HG03103 (cell line): ENCODE results near the gene MYCN.
"Not testable (repeated sequence)": the region's sequence is repeated elsewhere in the genome, so short reads cannot be mapped to it uniquely, and the experiment has no call there.

ENCODE experiments used
- ATAC-seq: cut with Tn5 transposase; IDR thresholded peaks from one replicate; pipeline ENCODE4 v1.9.1; 2021; ENCODE audit warnings: low read depth; ENCODE audit not compliant: unreplicated experiment

Gene MYCN

DNA sequence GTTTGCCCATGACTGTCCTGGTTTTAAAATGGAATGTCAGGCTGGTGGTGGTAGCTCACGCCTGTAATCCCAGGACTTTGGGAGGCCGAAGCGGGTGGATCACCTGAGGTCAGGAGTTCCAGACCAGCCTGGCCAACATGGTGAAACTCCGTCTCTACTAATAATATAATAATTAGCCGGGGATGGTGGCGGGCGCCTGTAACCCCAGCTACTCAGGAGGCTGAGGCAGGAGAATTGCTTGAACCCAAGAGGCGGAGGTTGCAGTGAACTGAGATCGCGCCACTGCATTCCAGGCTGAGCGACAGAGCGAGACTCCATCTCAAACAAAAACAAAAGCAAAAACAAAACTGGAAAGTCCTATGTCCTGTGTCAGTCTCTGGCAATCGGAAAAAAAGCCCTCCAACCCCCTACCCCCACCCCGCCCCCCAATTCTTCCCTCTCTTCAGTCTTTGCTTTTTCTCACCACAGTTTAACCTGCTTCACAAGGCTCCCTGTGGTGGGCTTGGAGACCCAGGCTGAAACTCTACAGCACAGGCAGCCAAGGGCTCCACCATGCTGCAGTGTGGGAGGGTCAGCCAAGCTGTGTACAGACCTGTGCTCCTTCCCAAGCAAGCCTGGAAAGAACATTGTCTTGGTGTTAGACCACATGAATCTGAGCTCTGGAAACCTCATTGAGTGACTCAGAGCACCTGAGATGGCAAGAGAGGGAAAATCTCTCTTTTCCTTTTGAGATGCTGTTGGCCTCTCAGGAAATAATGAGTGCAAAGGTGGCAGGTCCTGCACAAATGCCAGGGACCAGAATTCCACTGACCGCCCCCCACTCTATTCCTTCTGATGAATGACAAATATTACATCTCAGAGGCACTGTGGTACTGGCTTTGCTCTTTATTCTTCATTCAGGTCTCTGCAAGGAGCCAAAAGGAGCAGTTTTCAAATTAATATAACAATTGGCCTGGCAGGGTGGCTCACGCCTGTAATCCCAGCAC lies 16.7 kb downstream of the MYCN start:
- ATAC-seq = no peak

DNA sequence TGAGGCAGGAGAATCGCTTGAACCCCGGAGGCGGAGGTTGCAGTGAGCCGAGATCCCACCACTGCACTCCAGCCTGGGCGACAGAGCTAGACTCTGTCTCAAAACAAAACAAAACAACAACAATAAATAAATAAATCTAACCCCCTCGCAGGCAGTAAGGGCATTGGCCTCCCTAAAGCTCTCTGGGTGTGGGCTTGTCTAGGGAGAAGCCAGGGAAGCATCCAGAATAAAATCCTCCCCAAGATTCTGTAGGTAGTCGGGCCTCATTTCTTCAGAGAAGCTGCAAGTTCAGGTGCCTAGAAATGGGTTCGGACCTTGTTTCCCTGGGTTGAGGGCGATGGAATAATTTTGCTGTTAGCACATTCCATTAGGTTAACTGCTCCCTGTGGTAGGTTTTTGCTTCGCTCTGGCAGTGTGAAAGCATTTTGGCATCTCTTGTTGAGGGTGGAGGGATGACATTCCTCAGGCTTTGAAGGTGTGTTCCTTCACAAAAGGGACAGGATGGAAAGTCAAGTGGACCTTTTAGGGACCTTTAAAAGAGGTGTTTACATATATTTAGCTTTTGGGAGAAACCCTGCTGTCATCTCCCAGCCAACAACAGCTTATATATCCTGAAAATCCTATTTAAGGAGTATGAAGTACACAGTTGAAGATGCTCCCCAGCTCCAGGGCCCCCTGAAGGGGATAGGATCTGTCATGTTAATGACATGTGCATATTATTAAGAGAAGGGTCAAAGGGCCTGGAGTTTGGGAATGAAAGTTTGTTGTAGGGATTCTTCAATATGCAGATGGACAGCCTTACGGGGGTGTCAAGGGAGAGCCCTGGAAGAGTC lies 17.7 kb downstream of the MYCN start:
- ATAC-seq = no peak

DNA sequence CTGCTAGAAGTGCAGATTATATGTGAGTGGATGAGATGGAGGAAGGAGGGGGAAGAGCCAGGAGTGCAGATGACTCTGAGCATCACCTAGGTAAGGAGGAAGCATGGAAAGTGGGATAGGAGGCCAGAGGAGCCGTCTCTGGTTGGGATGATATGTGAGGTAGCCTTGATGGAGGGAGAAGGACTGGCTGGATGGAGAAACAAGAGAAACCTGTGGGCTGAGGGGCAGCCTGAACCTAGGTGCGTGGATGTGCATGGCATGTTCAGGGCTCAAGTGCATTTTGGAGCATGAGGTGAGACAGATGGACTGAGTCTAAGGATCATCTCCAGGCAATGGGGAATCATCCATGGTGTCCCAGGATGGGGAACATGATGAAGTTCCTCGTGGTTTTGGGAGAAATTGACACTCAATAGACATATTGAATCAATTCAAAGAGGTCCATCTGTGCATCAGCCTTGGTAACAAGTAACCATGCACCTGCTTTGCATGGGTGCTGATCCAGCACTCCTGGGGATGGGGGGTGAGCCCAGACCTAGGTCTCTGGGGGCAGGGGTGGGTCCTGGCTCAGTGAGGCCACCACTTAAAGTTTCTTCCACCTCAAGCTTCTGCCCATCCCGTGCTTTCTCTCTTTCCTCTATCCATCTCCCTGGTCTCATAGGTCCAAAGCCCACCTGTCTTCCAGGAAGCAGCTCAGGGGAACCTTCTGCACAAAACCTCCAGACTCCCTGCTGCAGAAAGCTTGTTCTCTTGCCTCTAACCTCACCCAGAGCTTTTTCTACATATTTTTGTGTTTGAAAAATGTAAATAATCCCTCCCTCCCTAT lies 19.2 kb downstream of the MYCN start:
- no peak for ATAC-seq

DNA sequence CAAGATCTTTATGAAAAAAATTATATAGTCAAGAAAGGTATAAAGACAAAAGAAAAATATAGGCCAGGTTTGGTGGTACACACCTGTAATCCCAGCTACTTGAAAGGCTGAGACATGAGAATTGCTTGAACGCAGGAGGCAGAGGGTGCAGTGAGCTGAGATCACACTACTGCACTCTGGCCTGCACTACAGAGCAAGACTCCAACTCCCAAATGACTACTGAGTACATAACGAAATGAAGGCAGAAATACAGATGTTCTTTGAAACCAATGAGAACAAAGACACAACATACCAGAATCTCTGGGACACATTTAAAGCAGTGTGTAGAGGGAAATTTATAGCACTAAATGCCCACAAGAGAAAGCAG lies 19.8 kb downstream of the MYCN start:
- not testable (repeated sequence) for ATAC-seq

DNA sequence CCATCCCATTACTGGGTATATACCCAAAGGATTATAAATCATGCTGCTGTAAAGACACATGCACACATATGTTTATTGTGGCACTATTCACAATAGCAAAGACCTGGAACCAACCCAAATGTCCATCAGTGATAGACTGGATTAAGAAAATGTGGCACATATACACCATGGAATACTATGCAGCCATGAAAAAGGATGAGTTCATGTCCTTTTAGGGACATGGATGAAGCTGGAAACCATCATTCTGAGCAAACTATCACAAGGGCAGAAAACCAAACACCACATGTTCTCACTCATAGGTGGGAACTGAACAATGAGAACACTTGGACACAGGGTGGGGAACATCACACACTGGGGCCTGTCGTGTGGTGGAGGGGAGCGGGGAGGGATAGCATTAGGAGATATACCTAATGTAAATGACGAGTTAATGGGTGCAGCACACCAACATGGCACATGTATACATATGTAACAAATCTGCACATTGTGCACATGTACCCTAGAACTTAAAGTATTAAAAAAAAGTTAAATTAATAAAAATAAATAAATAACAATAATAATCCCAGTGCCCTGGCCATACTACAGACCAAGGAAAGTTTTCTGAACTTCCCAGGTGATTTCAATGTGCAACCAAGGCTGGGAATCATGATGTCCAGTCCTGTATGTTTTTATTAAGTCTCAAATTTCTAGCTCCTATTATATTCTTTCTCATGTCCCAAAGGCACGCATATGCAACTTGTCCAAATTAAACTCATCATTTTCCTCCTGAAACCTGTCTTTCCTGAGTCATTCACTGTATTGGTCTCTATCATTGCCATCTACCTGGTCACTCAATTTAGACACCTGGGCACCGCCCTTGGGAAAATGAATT lies 23.0 kb downstream of the MYCN start:
- ATAC-seq = not testable (repeated sequence)

DNA sequence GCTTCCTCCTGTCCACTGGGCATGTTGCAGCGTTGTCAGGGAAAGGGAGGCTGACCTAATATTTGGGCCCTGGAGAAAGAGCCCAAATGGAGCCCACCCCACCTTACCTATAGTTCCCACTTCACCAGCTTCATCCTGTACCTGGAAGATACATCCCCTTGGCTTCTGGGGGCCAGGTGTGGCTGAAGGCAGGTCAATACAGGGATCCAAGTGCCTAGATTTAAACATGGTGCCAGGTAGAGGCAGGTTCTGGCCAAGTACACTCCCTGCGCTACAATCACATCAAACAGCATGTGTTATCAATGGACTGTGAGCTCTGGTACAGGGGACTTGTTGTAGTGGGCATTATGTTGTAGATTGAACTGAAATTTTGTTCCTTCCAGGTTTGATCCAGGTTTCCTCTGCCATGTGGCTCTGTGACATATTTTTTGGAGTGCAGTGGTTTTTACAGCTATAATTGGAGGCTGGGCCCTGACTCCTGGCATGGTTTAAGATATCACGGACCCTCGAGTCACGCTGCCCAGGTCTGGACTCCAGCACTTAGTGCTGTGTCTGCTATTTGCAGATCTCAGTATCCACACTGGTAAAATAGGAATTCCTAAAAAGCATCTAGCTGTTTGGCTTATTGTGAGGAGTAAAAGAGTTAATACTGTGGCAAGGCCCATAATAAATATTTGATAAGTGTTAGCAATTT lies 23.8 kb downstream of the MYCN start:
- no peak for ATAC-seq

DNA sequence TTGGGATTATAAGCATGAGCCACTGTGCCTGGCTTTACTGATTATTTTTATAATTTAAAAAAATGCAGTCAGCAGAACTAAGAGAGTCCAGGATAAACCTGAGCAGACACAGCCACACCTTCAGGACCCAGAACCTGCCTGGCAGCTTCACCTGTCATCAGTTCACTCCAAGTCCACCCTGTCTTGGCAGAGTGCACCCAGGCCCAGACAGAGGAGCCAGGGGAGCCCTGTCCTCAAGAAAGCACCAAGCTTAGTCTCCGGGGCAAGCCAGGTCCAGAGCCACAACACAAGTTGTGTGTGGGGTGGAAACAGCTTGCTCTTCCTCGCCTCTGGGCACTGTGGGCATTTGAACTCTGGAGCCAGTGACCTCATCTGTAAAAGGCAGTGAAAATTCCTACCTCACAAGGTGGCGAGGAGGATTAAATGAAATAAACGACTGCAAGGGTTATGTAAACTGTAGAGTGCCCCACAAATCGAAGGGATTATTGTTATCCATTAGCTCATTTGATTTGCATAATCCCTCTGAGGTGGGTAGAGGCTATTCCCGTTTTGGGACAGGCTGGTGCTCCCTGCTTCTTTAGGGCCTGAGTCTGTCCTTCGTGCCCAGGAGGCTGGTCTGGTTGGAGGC lies 24.7 kb downstream of the MYCN start:
- ATAC-seq = no peak

DNA sequence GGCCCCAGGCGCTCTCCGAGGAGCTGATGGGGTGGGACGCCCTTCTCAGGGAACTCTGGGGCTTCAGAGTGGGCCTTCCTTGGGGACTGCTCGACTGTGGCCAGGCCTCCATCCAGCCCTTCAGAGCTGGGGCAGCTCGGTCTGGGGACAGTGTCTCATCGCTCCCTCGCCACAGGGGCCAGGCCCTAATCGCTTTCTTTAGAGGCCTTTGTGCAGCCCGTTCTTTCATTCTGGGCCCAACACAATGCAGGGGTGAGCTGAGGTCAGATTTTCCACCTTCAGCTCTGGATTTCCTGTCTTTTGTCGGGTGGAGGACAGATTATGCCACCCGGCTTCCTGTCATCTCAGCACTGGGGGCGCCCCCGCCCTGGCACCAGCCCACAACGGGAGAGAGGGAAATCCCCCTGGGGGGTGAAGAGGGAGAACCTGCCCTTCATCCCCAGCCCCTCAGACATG lies 25.2 kb downstream of the MYCN start:
- ATAC-seq = no peak

DNA sequence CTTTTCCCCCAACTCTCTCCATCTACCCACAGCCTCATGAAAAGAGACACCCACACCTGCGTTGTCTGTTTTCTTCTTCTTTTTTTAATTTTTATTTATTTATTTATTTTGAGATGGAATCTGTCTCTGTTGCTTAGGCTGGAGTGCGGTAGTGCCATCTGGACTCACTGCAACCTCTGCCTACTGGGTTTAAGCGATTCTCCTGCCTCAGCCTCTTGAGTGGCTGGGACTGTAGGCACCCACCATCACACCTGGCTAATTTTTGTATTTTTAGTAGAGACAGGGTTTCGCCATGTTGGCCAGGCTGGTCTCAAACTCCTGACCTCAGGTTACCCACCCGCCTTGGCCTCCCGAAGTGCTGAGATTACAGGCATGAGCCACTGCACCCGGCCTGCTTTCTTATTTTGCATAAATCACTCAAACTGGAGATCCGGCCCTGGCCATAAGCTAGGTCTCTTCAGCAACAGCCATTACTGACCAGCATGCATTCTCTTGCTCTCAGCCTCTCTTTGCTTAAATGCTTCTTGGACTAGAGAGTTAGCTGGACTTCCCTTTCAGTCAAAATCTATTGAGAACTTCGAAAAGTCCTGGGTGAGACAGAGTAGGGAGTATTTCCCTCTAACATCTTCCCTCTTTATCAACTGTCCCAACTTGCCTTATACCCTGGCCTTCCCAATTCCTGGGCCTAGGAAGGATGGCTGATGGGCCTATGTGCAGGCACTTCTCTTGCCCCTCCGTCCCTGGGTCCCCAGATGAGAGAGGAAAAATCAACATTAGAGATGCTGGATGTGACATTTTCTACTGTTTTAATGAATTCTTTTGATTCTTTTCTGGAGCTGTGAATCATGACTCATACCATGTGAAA lies 27.3 kb downstream of the MYCN start:
- no peak for ATAC-seq

DNA sequence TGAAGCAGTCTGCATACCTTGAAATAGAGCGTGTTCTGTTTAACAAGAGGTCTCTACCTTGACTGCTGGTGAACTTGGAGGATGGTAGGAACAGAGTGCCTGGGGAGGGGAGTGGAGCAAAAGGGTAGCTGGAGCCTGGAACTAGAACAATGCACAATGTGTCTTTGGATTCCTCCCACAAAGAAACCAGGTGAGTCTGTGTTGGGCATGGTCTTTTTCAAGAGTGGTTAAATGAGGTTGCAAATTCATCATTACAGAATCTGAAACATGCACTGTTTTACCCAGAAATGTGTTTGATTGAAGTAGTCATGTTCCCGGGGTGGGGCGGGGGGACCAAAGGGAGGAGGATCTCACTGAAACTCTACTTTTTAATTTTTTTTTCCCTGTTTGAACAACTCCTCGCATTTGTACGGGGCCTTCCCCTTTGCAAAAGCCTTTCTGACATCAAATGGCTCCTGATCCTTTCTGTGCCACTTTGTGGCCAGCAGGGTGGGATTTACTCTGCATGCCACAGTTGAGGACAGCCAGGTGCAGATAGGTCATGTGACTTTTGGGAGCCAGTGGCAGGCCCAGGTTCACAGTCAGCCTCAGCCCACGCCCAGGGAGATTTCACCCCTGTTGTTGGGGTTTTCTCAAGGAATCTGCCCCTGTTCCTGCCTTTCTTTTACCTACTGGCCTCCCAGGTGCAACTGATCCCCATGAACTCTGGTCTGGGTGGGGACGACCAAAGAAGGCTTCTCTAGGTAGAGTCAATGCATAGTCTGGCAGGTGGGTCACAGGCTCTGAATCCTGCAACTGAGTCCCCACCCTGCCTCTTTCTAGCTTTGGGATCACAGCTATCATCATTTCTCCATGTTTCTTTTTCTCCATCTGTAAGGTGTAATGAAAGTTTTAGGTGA lies 28.2 kb downstream of the MYCN start:
- ATAC-seq = no peak

DNA sequence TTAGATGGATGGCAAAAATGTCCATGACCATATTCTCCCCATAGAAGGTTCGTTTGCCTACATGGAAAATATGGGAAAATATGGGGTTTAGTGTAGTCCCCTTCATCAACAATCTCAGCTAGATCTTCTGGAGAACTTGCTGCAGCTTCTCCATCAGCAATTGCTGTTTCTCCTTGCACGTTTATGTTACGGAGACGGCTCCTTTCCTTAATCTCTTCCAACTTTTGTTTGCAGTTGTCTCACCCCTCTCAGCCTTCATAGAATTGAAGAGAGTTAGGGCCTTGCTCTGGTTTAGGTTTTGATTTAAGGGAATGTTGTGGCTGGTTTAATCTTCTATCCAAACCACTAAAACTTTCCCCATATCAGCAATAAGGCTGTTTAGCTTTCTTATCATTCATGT lies 28.9 kb downstream of the MYCN start:
- ATAC-seq = no peak

DNA sequence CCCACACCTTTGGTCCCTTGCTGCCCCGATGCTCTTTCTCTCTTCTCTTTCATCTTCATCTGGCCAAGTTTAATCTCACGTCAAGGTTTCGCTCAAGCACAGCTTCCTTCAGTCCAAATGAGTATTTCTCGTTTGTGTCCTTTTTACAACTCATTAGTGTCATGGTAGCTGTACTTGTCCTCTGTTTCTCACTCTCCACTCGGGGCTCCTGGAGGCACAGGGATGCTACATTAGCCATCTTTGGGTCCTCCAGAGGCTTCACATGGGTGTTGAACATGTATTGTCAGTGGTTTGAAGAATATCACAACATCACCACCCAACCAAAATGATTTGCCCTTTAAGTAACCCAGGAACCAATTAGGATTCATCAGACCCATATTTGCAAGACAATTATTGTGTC lies 30.4 kb downstream of the MYCN start:
- ATAC-seq = no peak

DNA sequence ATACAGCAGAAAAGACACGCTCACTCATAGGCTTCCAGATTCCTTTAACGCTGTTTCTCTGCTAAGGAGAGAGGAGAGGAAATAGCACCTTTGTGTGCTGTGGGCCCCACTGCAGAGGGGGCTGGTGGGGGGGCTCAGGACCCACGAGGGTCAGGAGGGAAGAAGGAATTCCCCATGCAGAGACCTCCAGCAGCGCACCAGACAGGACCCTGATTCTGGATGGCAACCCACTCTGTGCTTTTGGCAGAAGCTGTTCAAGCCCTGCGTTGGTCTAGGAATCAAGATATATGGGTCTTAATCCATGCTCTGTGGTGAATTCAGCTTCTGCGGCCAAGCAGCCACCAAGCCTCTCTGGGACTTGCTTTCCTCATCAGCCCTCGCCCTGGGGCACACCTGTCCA lies 31.0 kb downstream of the MYCN start:
- no peak for ATAC-seq

DNA sequence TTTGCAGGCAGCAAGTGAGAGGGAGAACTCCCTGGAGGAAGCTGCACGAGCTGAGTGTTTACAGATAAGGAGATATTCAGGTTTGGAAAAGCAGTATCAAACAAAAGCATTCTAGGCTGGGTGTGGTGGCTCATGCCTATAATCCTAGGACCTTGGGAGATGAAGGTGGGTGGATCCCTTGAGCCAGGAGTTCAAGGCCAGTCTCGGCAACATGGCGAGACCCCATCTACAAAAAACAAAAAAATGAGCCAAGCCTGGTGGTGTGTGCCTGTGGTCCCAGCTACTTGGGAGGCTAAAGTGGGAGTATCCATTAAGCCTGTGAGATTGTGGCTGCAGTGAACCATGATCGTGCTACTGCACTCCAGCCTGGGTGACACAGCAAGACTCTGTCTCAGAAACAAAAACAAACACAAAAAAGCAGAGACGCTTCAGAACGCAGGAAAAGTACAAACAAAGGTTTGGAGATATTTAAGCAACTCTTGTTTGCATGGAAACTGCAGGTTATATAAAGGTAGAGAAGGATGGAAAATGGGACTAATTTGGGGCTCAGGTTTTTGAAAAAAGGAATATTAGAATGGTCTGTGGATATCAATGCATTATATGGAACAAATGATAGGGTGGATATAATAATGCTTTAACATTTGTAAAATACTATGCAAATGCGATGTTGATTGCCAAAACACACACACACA lies 31.6 kb downstream of the MYCN start:
- ATAC-seq = no peak

DNA sequence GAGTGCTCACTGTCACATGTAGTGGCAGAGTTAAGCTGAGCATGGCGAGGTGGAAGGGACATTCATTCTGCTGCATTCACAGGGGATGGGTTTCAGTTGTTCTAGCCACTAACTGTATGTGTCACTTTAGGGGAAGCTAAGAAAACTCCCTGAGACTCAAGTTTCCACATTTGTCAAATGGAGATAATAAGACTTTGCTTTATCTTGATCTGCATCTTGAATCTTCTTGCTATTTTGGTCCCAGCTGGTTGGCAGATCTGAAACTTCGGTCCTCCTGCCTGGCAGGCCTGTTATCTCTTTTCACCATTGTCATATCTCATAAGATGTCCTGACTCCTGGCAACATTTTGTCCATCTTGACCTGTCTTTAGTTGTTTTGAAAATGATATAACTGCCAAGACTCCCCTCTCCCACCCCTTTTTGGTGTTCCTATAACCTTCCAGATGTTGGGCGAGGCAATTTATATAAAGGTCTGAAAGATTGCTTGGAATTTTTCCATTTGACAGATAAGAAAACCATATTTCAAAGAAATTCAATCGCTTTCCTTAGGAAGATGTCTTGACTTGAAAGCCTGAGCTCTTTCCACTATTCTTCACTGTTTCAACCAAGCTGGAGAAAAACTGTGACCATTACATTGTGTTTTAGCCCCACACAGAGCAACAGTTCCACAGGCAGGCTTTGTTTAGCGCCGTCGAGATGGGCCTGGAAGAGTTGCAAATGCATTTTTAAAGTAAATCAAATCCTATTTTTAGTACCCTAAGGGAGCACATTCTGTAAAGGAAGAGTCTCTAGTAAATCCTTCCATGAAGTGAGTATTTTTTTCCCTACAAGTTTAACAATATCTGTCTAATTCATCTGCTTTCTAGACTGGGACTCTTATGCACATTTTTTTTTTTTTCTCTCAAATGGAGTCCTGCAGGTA lies 33.4 kb downstream of the MYCN start:
- no peak for ATAC-seq
